A673 (cell line): ENCODE measurements around the gene IMMP1L. TPM values are rescaled to one million over a fixed set of nuclear protein-coding genes. Genes with fewer than 3 reads are reported as not detected.

Experiments
- BruUV-seq: library from RNA; stranded (reverse); fragments of 400-500 nt; replicated peaks from 2 replicates; lab custom pipeline; 2021; lab: Mats Ljungman, UMichigan
- CTCF ChIA-PET: fragments of 300-600 bp; sonication (Branson Sonifier 250); formaldehyde crosslinking; loops from one replicate; lab custom pipeline; 2022; ENCODE audit warnings: antibody characterized with exemption; lab: Charles Lee
- POLR2A ChIA-PET: fragments of 300-600 bp; sonication (Branson Sonifier 250); formaldehyde crosslinking; loops from one replicate; lab custom pipeline; 2022; ENCODE audit warnings: antibody characterized with exemption; ENCODE audit not compliant: low non-redundant PET; lab: Charles Lee
- DNase-seq: peaks from one replicate; pipeline ENCODE4 v3.0.0-alpha.2; 2015; ENCODE audit warnings: low spot score
- H3K27ac ChIP-seq: fragments of 200-600 bp; sonication (generic); 2 replicates; pipeline ENCODE4 v1.5.1; 2016; ENCODE audit warnings: mixed run types, low read depth, mild to moderate bottlenecking, mixed read lengths, antibody characterized with exemption, low read length; ENCODE audit not compliant: poor library complexity, severe bottlenecking
- H3K27me3 ChIP-seq: fragments of 200-600 bp; sonication (generic); replicated peaks from 2 replicates; pipeline ENCODE4 v1.6.1; 2017; ENCODE audit warnings: mixed run types, low read depth, mild to moderate bottlenecking, mixed read lengths, antibody characterized with exemption, low read length; ENCODE audit not compliant: insufficient read depth, poor library complexity
- H3K36me3 ChIP-seq: fragments of 200-600 bp; sonication (generic); 2 replicates; pipeline ENCODE4 v1.6.1; 2016; ENCODE audit warnings: mixed run types, mild to moderate bottlenecking, mixed read lengths, antibody characterized with exemption, low read length; ENCODE audit not compliant: insufficient read depth, poor library complexity, severe bottlenecking
- H3K4me1 ChIP-seq: fragments of 200-600 bp; sonication (generic); 2 replicates; pipeline ENCODE4 v1.6.1; 2017; ENCODE audit warnings: mixed run types, mild to moderate bottlenecking, mixed read lengths, antibody characterized with exemption, low read length; ENCODE audit not compliant: insufficient read depth, poor library complexity, severe bottlenecking
- H3K4me3 ChIP-seq: fragments of 200-600 bp; sonication (generic); 2 replicates; pipeline ENCODE4 v1.5.1; 2016; ENCODE audit warnings: low read depth, mixed run types, mild to moderate bottlenecking, mixed read lengths, low read length; ENCODE audit not compliant: poor library complexity, severe bottlenecking
- H3K9me3 ChIP-seq: fragments of 200-600 bp; sonication (generic); 2 replicates; pipeline ENCODE4 v1.6.1; 2016; ENCODE audit warnings: mixed run types, low read depth, mild to moderate bottlenecking, mixed read lengths, antibody characterized with exemption, low read length; ENCODE audit not compliant: poor library complexity, severe bottlenecking
- CTCF ChIP-seq: fragments of 300-800, 200-600 bp; sonication (generic); conservative IDR thresholded peaks from 2 replicates; pipeline ENCODE4 v1.5.1; 2017; ENCODE audit warnings: low read depth, mild to moderate bottlenecking, antibody characterized with exemption, low read length, moderate library complexity, mixed read lengths
- EZH2 ChIP-seq: fragments of 200-600 bp; sonication (generic); IDR thresholded peaks from 2 replicates; pipeline ENCODE4 v1.6.1; 2017; ENCODE audit warnings: borderline replicate concordance, low read depth, mild to moderate bottlenecking, mixed read lengths, antibody characterized with exemption, low read length; ENCODE audit not compliant: poor library complexity, severe bottlenecking
- intact Hi-C: fragments of 100-400 bp; cut with micrococcal nuclease; formaldehyde crosslinking; loops from one replicate; pipeline ENCODE4 v1.10.0; 2022; ENCODE audit not compliant: unreplicated experiment
- total RNA-seq: library from RNA; stranded (reverse); gene quantifications from 2 replicates; pipeline ENCODE4 v1.2.3, GENCODE V29; 2021

Gene IMMP1L
- total RNA-seq, 1 experiment from 2014 or later: 88.3 TPM

GRCh38 chr11:31445621-31446020, 63.8 kb downstream of the IMMP1L start:
- POLR2A ChIA-PET: no interaction called here

DNA sequence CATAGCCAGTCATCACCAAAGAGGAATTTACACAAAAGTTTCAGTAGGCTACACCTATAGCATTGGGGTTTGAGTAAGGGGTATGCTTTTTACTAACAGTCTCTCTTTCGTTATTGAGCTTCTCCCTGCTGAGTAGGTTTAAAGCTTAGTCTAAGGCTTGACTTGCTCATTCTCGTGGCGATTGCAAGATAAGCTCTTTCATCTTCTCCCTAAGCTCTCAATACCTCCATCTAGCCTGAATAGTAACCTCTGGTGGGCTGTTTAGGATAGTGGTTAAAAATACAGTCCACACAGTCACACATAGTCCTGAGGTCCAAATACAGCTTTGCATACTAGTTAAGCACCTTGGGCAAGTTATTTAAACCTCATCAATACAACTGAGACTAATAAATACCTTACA, 65.6 kb downstream of the IMMP1L start:
- BruUV-seq: no TSS peak
- Histone ChIP-seq H3K4me1 (no peaks in the 10 kb centered on the region), H3K4me3 (no peak overlapping the region), H3K27me3 (no peaks in the 10 kb centered on the region), H3K9me3 (no peaks in the 10 kb centered on the region), H3K27ac (no peak overlapping the region), H3K36me3 (no peaks in the 10 kb centered on the region)
- ChIA-PET POLR2A (no interaction called here), CTCF (no interaction called here)
- no peak for DNase-seq
- TF ChIP-seq EZH2: no peak
- TF ChIP-seq CTCF: no peak
- intact Hi-C loops: no loop called here

More at GRCh38 chr11:31445621-31446020, 63.8 kb downstream of the IMMP1L start:
- no peaks in the 10 kb centered on the region for H3K36me3 ChIP-seq
- no peaks in the 10 kb centered on the region for H3K4me1 ChIP-seq
- intact Hi-C loops: no loop called here
- no peak overlapping the region for H3K4me3 ChIP-seq
- CTCF ChIA-PET: no interaction called here
- no peaks in the 10 kb centered on the region for H3K27me3 ChIP-seq
- no peak overlapping the region for H3K27ac ChIP-seq
- BruUV-seq: no TSS peak
- no peak for DNase-seq
- no peaks in the 10 kb centered on the region for H3K9me3 ChIP-seq
- TF ChIP-seq CTCF (no peak), EZH2 (no peak)

GRCh38 chr11:31442086-31442485, 67.3 kb downstream of the IMMP1L start:
- Histone ChIP-seq H3K27me3 (no peaks in the 10 kb centered on the region), H3K4me1 (no peaks in the 10 kb centered on the region), H3K36me3 (no peaks in the 10 kb centered on the region), H3K9me3 (no peaks in the 10 kb centered on the region), H3K27ac (no peak overlapping the region), H3K4me3 (no peak overlapping the region)
- intact Hi-C loops: no loop called here
- ChIA-PET POLR2A (no interaction called here), CTCF (no interaction called here)
- TF ChIP-seq EZH2 (no peak), CTCF (no peak)
- DNase-seq: no peak
- no TSS peak for BruUV-seq
